ENCODE results near the gene SP6. TPM values are rescaled to one million over a fixed set of nuclear protein-coding genes. Genes with fewer than 3 reads are reported as not detected.

The SP6 gene
- total and polyA plus RNA-seq, 4 donors = 0.03 to 0.09 (median 0.06) TPM

DNA sequence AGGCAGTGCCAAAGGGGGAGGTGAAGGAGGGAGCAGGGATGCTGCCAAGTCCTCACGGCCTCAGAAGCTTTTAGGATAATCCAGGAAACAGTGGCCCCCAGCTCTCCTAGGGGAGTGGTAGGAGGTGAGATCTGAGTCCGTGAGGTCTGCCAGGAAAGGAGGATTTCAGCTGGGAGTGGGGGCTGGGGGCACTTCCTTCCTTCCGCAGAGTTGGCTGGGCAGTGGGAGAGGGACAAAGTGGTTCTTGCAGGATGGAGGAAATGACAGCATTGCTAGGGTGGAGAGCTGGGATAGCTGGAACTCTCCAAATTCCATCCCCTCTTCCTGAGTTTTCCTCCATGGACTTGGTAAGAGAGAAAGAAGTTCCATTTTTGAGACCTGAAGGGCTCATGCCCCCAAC is 4.8 kb upstream of the SP6 start (continued):
- TF ChIP-seq, protein P1, sequence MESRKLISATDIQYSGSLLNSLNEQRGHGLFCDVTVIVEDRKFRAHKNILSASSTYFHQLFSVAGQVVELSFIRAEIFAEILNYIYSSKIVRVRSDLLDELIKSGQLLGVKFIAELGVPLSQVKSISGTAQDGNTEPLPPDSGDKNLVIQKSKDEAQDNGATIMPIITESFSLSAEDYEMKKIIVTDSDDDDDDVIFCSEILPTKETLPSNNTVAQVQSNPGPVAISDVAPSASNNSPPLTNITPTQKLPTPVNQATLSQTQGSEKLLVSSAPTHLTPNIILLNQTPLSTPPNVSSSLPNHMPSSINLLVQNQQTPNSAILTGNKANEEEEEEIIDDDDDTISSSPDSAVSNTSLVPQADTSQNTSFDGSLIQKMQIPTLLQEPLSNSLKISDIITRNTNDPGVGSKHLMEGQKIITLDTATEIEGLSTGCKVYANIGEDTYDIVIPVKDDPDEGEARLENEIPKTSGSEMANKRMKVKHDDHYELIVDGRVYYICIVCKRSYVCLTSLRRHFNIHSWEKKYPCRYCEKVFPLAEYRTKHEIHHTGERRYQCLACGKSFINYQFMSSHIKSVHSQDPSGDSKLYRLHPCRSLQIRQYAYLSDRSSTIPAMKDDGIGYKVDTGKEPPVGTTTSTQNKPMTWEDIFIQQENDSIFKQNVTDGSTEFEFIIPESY (IDR thresholded peaks at IDR 0.05) = no peak
- TF ChIP-seq EGR1 (IDR thresholded peaks at IDR 0.05; ENCODE audit: low read depth in 2 of 2) (no peak), RXRA (IDR thresholded peaks at IDR 0.05) (no peak), FOXA2 (IDR thresholded peaks at IDR 0.05) (no peak), RAD21 (IDR thresholded peaks at IDR 0.05) (no peak), SP1 (IDR thresholded peaks at IDR 0.05) (no peak), HNF4G (IDR thresholded peaks at IDR 0.05) (no peak)
- TF ChIP-seq, protein P2, sequence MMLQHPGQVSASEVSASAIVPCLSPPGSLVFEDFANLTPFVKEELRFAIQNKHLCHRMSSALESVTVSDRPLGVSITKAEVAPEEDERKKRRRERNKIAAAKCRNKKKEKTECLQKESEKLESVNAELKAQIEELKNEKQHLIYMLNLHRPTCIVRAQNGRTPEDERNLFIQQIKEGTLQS (IDR thresholded peaks at IDR 0.05) = no peak

DNA sequence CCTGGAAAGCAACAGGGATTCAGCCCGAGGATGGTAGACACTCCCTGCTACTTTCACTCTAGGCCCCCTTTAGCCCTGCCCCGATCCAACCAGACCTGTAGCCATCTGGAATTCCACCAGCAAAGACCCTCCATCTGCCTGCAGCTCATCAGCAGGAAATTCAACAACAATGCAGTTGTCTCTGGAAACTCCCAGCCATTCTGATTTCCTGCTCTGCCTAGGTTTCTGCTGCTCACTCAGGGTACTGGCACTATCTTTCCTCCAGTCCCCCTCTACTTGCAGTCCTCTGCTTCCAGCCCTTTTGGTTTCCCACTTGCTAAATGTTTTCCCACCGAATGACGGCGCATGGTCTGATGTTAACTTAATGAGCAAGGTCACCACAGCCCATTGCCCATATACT is 2.7 kb upstream of the SP6 start:
- no peak overlapping the region for H3K4me3 ChIP-seq (ENCODE audit: low read depth in 1 of 3, low read length in 3 of 3)
- peaks cover 3 to 9% (median 5%) of the 10 kb centered on the region in 4 donors for H3K4me1 ChIP-seq (ENCODE audit: control insufficient read depth in 4 of 4, insufficient read depth in 4 of 4, low read length in 3 of 4)
- H3K36me3 ChIP-seq (ENCODE audit: control insufficient read depth in 4 of 4, insufficient read depth in 3 of 4, low read depth in 1 of 4, low read length in 3 of 4) = no peaks in the 10 kb centered on the region
- no peak overlapping the region for H3K9ac ChIP-seq (ENCODE audit: low read depth in 1 of 2, low read length in 2 of 2)
- TF ChIP-seq, protein P2 (IDR thresholded peaks at IDR 0.05) = no peak
- TF ChIP-seq TAF1 (conservative IDR thresholded peaks at IDR 0.05) = no peak
- TF ChIP-seq, protein P3, sequence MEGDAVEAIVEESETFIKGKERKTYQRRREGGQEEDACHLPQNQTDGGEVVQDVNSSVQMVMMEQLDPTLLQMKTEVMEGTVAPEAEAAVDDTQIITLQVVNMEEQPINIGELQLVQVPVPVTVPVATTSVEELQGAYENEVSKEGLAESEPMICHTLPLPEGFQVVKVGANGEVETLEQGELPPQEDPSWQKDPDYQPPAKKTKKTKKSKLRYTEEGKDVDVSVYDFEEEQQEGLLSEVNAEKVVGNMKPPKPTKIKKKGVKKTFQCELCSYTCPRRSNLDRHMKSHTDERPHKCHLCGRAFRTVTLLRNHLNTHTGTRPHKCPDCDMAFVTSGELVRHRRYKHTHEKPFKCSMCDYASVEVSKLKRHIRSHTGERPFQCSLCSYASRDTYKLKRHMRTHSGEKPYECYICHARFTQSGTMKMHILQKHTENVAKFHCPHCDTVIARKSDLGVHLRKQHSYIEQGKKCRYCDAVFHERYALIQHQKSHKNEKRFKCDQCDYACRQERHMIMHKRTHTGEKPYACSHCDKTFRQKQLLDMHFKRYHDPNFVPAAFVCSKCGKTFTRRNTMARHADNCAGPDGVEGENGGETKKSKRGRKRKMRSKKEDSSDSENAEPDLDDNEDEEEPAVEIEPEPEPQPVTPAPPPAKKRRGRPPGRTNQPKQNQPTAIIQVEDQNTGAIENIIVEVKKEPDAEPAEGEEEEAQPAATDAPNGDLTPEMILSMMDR (IDR thresholded peaks at IDR 0.05; ENCODE audit: low read depth, low read length, missing input control) = no peak
- no peak for TF ChIP-seq NR2F2 (IDR thresholded peaks at IDR 0.05)
- TF ChIP-seq FOXA1 (IDR thresholded peaks at IDR 0.05) = no peak
- TF ChIP-seq EGR1 (IDR thresholded peaks at IDR 0.05; ENCODE audit: low read depth in 2 of 2) = no peak
- no peak for TF ChIP-seq FOXA2 (IDR thresholded peaks at IDR 0.05)
- TF ChIP-seq, protein P4, sequence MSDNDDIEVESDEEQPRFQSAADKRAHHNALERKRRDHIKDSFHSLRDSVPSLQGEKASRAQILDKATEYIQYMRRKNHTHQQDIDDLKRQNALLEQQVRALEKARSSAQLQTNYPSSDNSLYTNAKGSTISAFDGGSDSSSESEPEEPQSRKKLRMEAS (IDR thresholded peaks at IDR 0.05) = no peak
- H3K27ac ChIP-seq (ENCODE audit: low read depth in 1 of 2, low read length in 2 of 2) = no peak overlapping the region
- H3K27me3 ChIP-seq (ENCODE audit: control insufficient read depth in 4 of 4, insufficient read depth in 4 of 4, low read length in 3 of 4) = peaks cover 0 to 20% (median 10%) of the 10 kb centered on the region in 4 donors
- 35% methylated on average over 5 of the region's 5 CpGs for WGBS
- H3K9me3 ChIP-seq (ENCODE audit: control insufficient read depth in 4 of 4, low read length in 3 of 4) = no peaks in the 10 kb centered on the region
- DNase-seq (ENCODE audit: low spot score) = no peak

DNA sequence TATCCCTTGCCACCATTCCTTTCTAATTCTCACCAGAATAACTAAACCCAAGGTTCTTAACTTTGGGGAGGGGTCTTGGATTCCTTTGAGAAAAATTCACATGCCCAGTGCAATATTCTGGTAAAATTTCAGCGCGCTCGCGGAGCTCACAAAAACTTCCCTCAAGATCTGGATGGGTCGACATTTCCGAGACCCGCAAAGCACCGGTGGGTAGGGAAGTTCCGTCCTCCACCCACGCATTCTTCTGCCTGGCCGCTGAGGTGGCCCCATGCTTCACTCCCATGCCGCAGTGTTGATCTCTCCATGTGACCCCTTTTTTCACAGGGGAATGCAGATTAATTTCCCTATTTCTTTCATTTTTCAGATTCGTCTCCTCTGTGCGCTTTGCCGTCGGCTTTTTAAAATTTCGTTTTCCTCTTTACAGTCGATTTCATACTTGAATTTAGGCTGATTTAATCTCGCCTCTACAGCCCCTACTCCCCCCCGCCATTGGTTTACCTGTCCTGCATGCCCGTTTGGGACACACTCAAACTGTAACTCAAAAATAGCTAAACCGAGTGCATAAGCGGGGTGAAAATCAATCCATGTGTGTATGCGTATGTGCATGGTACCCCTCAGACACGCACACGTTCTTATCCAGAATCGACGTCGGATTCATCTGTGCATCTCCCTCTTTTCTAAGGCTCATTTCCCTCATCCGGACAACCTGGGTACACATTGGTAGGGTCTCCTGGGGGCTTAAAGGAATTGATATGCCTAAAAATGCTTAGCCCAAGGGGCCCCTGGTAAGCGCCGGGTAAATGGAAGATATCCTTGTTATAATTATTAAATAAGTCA is 1.4 kb upstream of the SP6 start:
- Histone ChIP-seq H3K36me3 (ENCODE audit: control insufficient read depth in 4 of 4, insufficient read depth in 3 of 4, low read depth in 1 of 4, low read length in 3 of 4) (no peaks in the 10 kb centered on the region), H3K4me1 (ENCODE audit: control insufficient read depth in 4 of 4, insufficient read depth in 4 of 4, low read length in 3 of 4) (peaks cover 3 to 13% (median 10%) of the 10 kb centered on the region in 4 donors), H3K9ac (ENCODE audit: low read depth in 1 of 2, low read length in 2 of 2) (no peak overlapping the region), H3K9me3 (ENCODE audit: control insufficient read depth in 4 of 4, low read length in 3 of 4) (no peaks in the 10 kb centered on the region), H3K27me3 (ENCODE audit: control insufficient read depth in 4 of 4, insufficient read depth in 4 of 4, low read length in 3 of 4) (peaks cover 0 to 23% (median 12%) of the 10 kb centered on the region in 4 donors), H3K4me3 (ENCODE audit: low read depth in 1 of 3, low read length in 3 of 3) (no peak overlapping the region), H3K27ac (ENCODE audit: low read depth in 1 of 2, low read length in 2 of 2) (no peak overlapping the region)
- no peak for DNase-seq (ENCODE audit: low spot score)
- 37% methylated on average over 32 of the region's 32 CpGs for WGBS
- TF ChIP-seq GABPA (IDR thresholded peaks at IDR 0.05 in 1 of 2, conservative IDR thresholded peaks at IDR 0.05 in 1 of 2) (no peak), HNF4G (IDR thresholded peaks at IDR 0.05) (no peak), FOXA2 (IDR thresholded peaks at IDR 0.05) (no peak), RXRA (IDR thresholded peaks at IDR 0.05) (no peak)

Measured in liver (tissue), 9 donors.